ENCODE measurements around the gene DLX3.

The DLX3 gene

GRCh38 chr17:49971848-49972485, 23.1 kb downstream of the DLX3 start:
- DNase-seq = peak in 1 of 2 experiments; percentile 44

GRCh38 chr17:49971199-49971847, 23.7 kb downstream of the DLX3 start:
- DNase-seq = no peak

- no peak for DNase-seq
Observed at GRCh38 chr17:49970498-49970897, 24.5 kb downstream of the DLX3 start.

GRCh38 chr17:49969795-49970389, 25.1 kb downstream of the DLX3 start:
- no peak for DNase-seq

- peak in 1 of 2 experiments; percentile 32 for DNase-seq
Observed at GRCh38 chr17:49969134-49969759, 25.8 kb downstream of the DLX3 start, which contains the start of gene DLX4. Gene DLX4 (plus strand): TSS chr17:49969190. CDS start chr17:49969469, 279 bp downstream.

GRCh38 chr17:49968405-49969133, 26.5 kb downstream of the DLX3 start:
- peak; percentile 56 to 92 for DNase-seq

GRCh38 chr17:49967621-49968404, 27.2 kb downstream of the DLX3 start:
- DNase-seq = peak in 1 of 2 experiments; percentile 3

GRCh38 chr17:49967205-49967604, 27.8 kb downstream of the DLX3 start:
- no peak for DNase-seq

- DNase-seq = no peak
Observed at GRCh38 chr17:49966767-49967166, 28.3 kb downstream of the DLX3 start.

- DNase-seq = no peak
Observed at GRCh38 chr17:49965524-49965909, 29.5 kb downstream of the DLX3 start.

GRCh38 chr17:49964769-49965523, 30.1 kb downstream of the DLX3 start:
- DNase-seq = no peak

GRCh38 chr17:49964303-49964768, 30.7 kb downstream of the DLX3 start:
- DNase-seq = peak in 1 of 2 experiments; percentile 58

GRCh38 chr17:49963626-49964302, 31.3 kb downstream of the DLX3 start:
- peak; percentile 30 to 79 for DNase-seq

- DNase-seq = no peak
Observed at GRCh38 chr17:49963309-49963625, 31.8 kb downstream of the DLX3 start.

GRCh38 chr17:49962599-49963308, 32.3 kb downstream of the DLX3 start:
- no peak for DNase-seq

GRCh38 chr17:49959183-49959935, 35.7 kb downstream of the DLX3 start:
- peak; percentile 85 to 90 for DNase-seq

GRCh38 chr17:49958723-49959122, 36.3 kb downstream of the DLX3 start:
- DNase-seq = no peak

- DNase-seq = no peak
Observed at GRCh38 chr17:49957350-49957749, 37.7 kb downstream of the DLX3 start.

- DNase-seq = no peak
Observed at GRCh38 chr17:49956780-49957179, 38.2 kb downstream of the DLX3 start.
